ENCODE data around the gene SLC39A11. TPM values are rescaled to one million over a fixed set of nuclear protein-coding genes. Genes with fewer than 3 reads are reported as not detected.

SLC39A11 gene
- total and polyA plus RNA-seq, 2 donors (not counting 1 experiment from before 2014, with no cell fraction given), result 12.7 to 27.4 TPM

DNA sequence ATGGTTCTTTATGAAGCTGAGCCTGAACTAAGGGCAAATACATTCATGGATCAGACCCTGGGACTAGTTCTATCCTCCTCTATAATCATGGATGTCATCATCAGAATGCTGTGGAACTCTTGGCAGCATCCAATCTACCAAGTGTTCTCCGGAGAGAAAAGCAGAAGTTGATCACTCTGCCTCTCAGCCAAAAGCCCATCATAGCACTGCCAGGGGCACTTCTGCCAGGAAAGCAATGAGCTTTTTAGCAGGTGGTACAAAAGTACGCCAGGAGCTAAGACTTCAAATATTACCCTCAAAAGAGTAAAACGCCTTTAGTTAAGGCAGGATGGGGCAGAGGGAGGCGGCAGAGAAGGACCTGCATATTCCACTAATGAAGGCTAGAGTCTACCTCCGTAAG lies 279.0 kb downstream of the SLC39A11 start:
- no peak for DNase-seq (ENCODE audit: low read depth in 2 of 2)
- no peak overlapping the region for H3K4me2 ChIP-seq (ENCODE audit: extremely low read depth, insufficient read depth, low read length)
- no peak overlapping the region for H2AFZ ChIP-seq (ENCODE audit: low read length)
- H3K9ac ChIP-seq (ENCODE audit: insufficient read depth, low read length), result no peak overlapping the region
- H3K79me2 ChIP-seq (ENCODE audit: control insufficient read depth, insufficient read depth, low read length), result no peaks in the 10 kb centered on the region
- H3K36me3 ChIP-seq (ENCODE audit: control insufficient read depth, insufficient read depth, low read length), result no peaks in the 10 kb centered on the region
- no peaks in the 10 kb centered on the region for H3K9me3 ChIP-seq (ENCODE audit: control insufficient read depth, insufficient read depth, low read depth, low read length)
- no peaks in the 10 kb centered on the region for H4K20me1 ChIP-seq (ENCODE audit: control insufficient read depth, extremely low read depth, insufficient read depth, low read length)
- no peaks in the 10 kb centered on the region for H3K27me3 ChIP-seq (ENCODE audit: control insufficient read depth, insufficient read depth, low read length)
- TF ChIP-seq, protein P1, sequence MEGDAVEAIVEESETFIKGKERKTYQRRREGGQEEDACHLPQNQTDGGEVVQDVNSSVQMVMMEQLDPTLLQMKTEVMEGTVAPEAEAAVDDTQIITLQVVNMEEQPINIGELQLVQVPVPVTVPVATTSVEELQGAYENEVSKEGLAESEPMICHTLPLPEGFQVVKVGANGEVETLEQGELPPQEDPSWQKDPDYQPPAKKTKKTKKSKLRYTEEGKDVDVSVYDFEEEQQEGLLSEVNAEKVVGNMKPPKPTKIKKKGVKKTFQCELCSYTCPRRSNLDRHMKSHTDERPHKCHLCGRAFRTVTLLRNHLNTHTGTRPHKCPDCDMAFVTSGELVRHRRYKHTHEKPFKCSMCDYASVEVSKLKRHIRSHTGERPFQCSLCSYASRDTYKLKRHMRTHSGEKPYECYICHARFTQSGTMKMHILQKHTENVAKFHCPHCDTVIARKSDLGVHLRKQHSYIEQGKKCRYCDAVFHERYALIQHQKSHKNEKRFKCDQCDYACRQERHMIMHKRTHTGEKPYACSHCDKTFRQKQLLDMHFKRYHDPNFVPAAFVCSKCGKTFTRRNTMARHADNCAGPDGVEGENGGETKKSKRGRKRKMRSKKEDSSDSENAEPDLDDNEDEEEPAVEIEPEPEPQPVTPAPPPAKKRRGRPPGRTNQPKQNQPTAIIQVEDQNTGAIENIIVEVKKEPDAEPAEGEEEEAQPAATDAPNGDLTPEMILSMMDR (conservative IDR thresholded peaks at IDR 0.05 in 1 of 2, IDR thresholded peaks at IDR 0.05 in 1 of 2; ENCODE audit: low read depth in 1 of 2, low read length in 2 of 2), result no peak
- TF ChIP-seq EZH2 (IDR thresholded peaks at IDR 0.05; ENCODE audit: low read length, missing control alignments), result no peak
- H3K27ac ChIP-seq (ENCODE audit: insufficient read depth, low read length), result no peak overlapping the region
- no peaks in the 10 kb centered on the region for H3K4me1 ChIP-seq (ENCODE audit: control insufficient read depth, extremely low read depth, insufficient read depth, low read length)
- no peak overlapping the region for H3K4me3 ChIP-seq (replicated peaks in 1 of 4; ENCODE audit: control extremely low read depth in 1 of 4, insufficient read depth in 1 of 4, low read depth in 3 of 4, low read length in 4 of 4)

DNA sequence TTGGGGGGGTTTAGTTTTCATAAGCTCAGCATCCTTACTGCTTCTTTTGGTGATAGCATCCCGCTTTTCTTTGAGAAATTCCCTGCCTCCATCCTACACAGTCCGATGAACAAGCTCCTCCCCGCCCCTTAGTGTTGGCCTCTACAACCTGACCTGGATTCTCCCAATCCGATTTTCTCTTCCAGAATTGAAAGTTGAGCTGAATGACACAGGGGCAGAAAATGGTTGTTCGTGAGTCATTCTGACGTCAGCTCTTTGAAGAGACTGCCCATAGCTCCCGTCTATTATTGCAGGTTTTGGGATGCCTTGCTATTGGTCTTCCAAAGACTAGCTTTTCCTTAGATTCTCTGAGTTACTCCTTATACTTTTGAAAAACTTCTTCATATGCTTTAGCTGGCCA lies 279.7 kb downstream of the SLC39A11 start:
- Histone ChIP-seq H3K9ac (ENCODE audit: insufficient read depth, low read length) (no peak overlapping the region), H2AFZ (ENCODE audit: low read length) (no peak overlapping the region), H3K36me3 (ENCODE audit: control insufficient read depth, insufficient read depth, low read length) (no peaks in the 10 kb centered on the region), H3K9me3 (ENCODE audit: control insufficient read depth, insufficient read depth, low read depth, low read length) (no peaks in the 10 kb centered on the region), H3K27me3 (ENCODE audit: control insufficient read depth, insufficient read depth, low read length) (no peaks in the 10 kb centered on the region), H3K79me2 (ENCODE audit: control insufficient read depth, insufficient read depth, low read length) (no peaks in the 10 kb centered on the region), H3K4me2 (ENCODE audit: extremely low read depth, insufficient read depth, low read length) (no peak overlapping the region), H4K20me1 (ENCODE audit: control insufficient read depth, extremely low read depth, insufficient read depth, low read length) (no peaks in the 10 kb centered on the region), H3K4me1 (ENCODE audit: control insufficient read depth, extremely low read depth, insufficient read depth, low read length) (no peaks in the 10 kb centered on the region), H3K4me3 (replicated peaks in 1 of 4; ENCODE audit: control extremely low read depth in 1 of 4, insufficient read depth in 1 of 4, low read depth in 3 of 4, low read length in 4 of 4) (no peak overlapping the region), H3K27ac (ENCODE audit: insufficient read depth, low read length) (no peak overlapping the region)
- peak; percentile 66 to 73 for DNase-seq (ENCODE audit: low read depth in 2 of 2)
- TF ChIP-seq, protein P1 (conservative IDR thresholded peaks at IDR 0.05 in 1 of 2, IDR thresholded peaks at IDR 0.05 in 1 of 2; ENCODE audit: low read depth in 1 of 2, low read length in 2 of 2), result no peak

DNA sequence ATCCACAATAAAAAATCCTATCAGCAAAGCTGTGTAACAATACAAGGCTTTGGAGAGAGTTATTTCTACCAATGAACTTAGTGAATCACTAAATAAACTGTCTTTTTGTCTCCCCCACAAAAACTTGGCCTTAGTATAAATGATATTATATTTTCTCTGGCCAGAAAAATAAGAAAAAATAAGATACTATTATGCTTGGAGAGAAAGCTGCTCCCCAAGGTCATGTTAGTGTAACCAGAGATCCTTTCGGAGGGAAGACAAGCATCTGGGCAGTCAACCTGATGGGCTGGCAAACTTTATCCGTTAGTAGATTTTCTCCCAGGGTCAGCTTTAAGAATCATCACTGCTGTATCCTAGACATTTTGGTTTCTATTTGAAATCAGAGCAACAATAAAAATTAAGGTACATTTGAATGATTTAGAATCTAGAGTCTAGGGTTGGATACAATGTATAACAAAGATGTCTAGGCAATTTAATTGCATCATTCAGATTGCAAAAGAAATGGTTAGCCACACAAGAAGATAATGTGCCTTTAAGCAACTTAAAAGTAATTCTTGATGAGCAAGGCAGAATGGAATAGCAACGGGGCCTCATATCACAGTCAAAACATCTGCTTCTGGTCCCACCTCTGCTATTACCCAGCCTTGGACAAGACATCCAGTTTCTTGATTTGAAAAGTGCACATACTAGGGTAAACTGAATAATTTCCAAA lies 280.4 kb downstream of the SLC39A11 start:
- Histone ChIP-seq H3K9me3 (ENCODE audit: control insufficient read depth, insufficient read depth, low read depth, low read length) (no peaks in the 10 kb centered on the region), H3K4me1 (ENCODE audit: control insufficient read depth, extremely low read depth, insufficient read depth, low read length) (no peaks in the 10 kb centered on the region), H3K4me2 (ENCODE audit: extremely low read depth, insufficient read depth, low read length) (no peak overlapping the region), H2AFZ (ENCODE audit: low read length) (no peak overlapping the region), H4K20me1 (ENCODE audit: control insufficient read depth, extremely low read depth, insufficient read depth, low read length) (no peaks in the 10 kb centered on the region), H3K4me3 (replicated peaks in 1 of 4; ENCODE audit: control extremely low read depth in 1 of 4, insufficient read depth in 1 of 4, low read depth in 3 of 4, low read length in 4 of 4) (no peak overlapping the region), H3K9ac (ENCODE audit: insufficient read depth, low read length) (no peak overlapping the region), H3K79me2 (ENCODE audit: control insufficient read depth, insufficient read depth, low read length) (no peaks in the 10 kb centered on the region), H3K27ac (ENCODE audit: insufficient read depth, low read length) (no peak overlapping the region), H3K36me3 (ENCODE audit: control insufficient read depth, insufficient read depth, low read length) (no peaks in the 10 kb centered on the region), H3K27me3 (ENCODE audit: control insufficient read depth, insufficient read depth, low read length) (no peaks in the 10 kb centered on the region)
- no peak for TF ChIP-seq EZH2 (IDR thresholded peaks at IDR 0.05; ENCODE audit: low read length, missing control alignments)
- TF ChIP-seq, protein P1 (conservative IDR thresholded peaks at IDR 0.05 in 1 of 2, IDR thresholded peaks at IDR 0.05 in 1 of 2; ENCODE audit: low read depth in 1 of 2, low read length in 2 of 2), result no peak
- DNase-seq (ENCODE audit: low read depth in 2 of 2), result peak; percentile 12 to 27

All from fibroblast of lung (primary cell).